Ovary (tissue), 3 donors: ENCODE measurements around the gene BCAS1.

Experiments used
- EP300 ChIP-seq: sonication (generic); formaldehyde crosslinking; IDR thresholded peaks from one replicate; pipeline ENCODE4 v1.6.1; 2017; ENCODE audit warnings: antibody characterized with exemption
- POLR2A ChIP-seq: fragments of 450-650 bp; IDR thresholded peaks from one replicate; pipeline ENCODE4 v1.6.1; 2017; ENCODE audit warnings: antibody characterized with exemption, mild to moderate bottlenecking, moderate library complexity
- TF ChIP-seq, protein P1 (sequence below), 3 donors: fragments of 450-650 bp in 2 of 3; fragments of 200-600 bp in 1 of 3; IDR thresholded peaks; one replicate each; pipeline versions ENCODE4 v1.5.1 to v1.8.0; 2016 to 2022; ENCODE audit warnings: antibody characterized with exemption in 3 of 3, mild to moderate bottlenecking in 1 of 3
- donor health status: DM: no; HTN: no; CAD: no.

- TF ChIP-seq, protein P1, sequence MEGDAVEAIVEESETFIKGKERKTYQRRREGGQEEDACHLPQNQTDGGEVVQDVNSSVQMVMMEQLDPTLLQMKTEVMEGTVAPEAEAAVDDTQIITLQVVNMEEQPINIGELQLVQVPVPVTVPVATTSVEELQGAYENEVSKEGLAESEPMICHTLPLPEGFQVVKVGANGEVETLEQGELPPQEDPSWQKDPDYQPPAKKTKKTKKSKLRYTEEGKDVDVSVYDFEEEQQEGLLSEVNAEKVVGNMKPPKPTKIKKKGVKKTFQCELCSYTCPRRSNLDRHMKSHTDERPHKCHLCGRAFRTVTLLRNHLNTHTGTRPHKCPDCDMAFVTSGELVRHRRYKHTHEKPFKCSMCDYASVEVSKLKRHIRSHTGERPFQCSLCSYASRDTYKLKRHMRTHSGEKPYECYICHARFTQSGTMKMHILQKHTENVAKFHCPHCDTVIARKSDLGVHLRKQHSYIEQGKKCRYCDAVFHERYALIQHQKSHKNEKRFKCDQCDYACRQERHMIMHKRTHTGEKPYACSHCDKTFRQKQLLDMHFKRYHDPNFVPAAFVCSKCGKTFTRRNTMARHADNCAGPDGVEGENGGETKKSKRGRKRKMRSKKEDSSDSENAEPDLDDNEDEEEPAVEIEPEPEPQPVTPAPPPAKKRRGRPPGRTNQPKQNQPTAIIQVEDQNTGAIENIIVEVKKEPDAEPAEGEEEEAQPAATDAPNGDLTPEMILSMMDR (IDR thresholded peaks at IDR 0.05) = no peak
- TF ChIP-seq POLR2A (no peak), EP300 (no peak)
Measured at GRCh38 chr20:54027704-54028103, 42.7 kb downstream of the BCAS1 start.
